GM18499 (cell line): Measurements from ENCODE around the gene FPGS.
A peak's percentile ranks its signal among the peaks of the same experiment; 100 is the strongest.

Experiments
- ATAC-seq: cut with Tn5 transposase; IDR thresholded peaks from one replicate; pipeline ENCODE4 v1.9.1; 2021; ENCODE audit warnings: moderate number of reproducible peaks; ENCODE audit not compliant: insufficient read depth, unreplicated experiment

Gene FPGS

DNA sequence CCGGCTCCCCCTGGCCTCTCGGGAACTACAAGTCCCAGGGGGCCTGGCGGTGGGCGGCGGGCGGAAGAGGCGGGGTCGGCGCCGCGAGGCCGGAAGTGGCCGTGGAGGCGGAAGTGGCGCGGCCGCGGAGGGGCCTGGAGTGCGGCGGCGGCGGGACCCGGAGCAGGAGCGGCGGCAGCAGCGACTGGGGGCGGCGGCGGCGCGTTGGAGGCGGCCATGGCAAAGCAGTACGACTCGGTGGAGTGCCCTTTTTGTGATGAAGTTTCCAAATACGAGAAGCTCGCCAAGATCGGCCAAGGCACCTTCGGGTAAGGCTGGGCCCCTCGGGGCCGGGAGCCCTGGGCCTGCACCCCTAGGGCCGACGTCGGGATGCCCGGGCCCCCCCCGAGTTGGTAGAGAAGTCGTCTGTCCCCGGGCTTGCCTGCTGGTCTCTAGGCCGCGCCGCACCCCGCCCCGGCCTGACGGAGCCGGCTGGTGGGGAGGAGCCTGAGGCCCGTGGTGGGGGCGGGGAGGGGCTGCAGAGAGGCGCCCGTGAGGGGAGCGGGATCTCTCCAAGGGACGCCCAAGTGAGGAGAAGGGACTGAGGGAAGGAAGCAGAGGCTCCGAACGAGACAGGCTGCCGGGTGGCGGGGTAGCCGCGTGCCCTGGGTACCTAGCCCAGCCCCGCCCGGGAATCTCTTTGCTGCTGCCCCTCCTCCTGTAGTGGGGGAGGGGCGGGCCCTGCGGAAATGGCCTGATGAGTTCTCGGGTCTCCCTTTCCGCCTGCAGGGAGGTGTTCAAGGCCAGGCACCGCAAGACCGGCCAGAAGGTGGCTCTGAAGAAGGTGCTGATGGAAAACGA, 16.5 kb upstream of the FPGS start, which contains the start of gene CDK9:
TSS of gene CDK9 (plus strand) at position 102 of the 840 bp plus-strand sequence. CDS start at position 217, 115 bp downstream.
- no peak for ATAC-seq

DNA sequence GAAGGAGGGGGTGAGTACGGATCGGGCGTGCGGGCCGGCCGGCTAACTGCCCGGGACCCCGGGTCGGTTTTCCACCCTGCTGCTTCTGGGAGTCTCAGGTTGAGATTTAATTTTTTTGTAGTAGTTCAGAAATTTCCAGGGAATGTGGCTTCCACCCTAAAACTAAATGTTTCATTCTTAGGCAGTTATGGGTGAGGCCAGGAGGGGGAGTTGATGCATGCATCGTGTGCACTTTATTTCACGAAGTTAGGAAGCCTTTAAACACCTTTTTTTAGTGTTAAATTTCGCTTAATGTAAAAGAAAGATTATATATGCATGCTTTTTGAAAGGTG, 15.9 kb upstream of the FPGS start:
- ATAC-seq: no peak

DNA sequence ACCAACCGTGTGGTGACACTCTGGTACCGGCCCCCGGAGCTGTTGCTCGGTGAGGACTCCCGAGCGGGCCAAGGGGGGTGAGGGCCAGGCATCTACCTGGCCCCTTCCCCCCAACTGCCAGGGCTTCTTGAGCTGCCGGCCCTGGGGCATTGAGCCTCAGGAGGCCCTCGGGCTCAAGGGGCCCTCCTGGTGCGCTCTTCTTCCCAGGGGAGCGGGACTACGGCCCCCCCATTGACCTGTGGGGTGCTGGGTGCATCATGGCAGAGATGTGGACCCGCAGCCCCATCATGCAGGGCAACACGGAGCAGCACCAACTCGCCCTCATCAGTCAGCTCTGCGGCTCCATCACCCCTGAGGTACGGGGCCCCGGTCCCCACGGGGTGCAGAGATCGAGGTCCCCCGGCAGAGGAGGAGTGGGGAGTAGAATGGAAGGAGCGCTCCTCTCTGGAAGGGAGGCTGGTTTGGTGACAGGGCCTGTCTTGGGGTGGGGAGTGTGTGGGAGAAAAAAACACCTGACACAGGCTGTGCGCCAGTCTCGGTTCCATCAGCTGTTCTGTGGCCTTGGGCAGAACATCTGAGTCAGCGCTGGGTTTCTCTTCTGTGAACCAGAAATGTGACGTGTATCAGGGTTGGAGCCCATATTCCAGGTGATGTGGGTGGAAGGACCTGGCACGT, 14.2 kb upstream of the FPGS start:
- no peak for ATAC-seq

DNA sequence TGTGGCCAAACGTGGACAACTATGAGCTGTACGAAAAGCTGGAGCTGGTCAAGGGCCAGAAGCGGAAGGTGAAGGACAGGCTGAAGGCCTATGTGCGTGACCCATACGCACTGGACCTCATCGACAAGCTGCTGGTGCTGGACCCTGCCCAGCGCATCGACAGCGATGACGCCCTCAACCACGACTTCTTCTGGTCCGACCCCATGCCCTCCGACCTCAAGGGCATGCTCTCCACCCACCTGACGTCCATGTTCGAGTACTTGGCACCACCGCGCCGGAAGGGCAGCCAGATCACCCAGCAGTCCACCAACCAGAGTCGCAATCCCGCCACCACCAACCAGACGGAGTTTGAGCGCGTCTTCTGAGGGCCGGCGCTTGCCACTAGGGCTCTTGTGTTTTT, 13.5 kb upstream of the FPGS start:
- no peak for ATAC-seq

DNA sequence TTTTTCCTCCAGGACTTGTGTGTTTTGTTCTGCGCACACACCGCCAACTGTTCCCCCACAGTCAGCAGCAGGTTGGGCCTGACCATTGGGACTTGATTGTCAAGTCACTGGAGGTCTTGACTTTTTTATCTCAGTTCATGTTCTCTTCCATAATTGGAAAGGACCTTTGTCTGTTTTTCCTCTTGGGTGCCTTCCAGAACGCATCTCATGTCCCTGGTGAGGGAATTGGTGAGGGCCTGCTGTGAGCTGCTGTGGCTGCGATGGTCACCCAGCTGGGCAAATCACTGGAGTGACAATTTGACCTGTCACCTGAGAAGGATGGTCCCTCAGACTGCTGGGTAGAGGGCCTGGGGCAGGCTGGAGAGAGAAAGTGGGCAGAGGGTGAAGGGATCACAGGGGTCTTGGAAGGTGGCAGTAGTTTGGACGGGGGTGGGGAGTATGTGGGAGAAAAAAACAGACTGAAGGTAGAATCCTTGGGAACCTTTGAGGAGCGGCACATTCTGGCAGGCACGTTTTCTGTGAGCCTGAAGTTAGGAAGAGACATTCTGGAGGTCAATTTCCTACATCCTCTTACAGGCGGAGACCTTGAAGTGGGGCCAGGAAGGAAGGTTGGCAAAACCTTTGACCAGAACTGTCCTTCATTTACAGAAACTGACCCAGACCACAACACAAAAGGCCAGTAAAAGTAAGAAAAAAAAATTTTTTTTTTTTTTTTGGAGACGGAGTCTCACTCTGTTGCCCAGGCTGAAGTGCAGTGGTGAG, 12.4 kb upstream of the FPGS start:
- no peak for ATAC-seq

DNA sequence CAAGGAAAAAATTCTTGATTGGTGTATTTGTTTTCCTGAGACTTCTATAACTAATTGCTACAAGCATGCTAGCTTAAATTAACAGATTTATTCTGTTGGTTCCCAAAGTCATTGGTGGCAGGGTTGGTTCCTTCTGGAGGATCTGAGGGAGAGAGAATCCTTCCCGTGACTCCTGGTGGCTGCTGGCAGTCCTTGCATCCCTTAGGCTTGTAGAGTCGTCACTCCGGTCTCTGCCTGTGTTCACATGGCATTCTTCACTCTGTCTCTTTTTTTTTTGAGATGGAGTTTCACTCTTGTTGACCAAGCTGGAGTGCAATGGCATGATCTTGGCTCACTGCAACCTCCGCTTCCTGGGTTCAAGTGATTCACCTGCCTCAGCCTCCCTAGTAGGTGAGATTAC, 11.6 kb upstream of the FPGS start:
- ATAC-seq: no peak

DNA sequence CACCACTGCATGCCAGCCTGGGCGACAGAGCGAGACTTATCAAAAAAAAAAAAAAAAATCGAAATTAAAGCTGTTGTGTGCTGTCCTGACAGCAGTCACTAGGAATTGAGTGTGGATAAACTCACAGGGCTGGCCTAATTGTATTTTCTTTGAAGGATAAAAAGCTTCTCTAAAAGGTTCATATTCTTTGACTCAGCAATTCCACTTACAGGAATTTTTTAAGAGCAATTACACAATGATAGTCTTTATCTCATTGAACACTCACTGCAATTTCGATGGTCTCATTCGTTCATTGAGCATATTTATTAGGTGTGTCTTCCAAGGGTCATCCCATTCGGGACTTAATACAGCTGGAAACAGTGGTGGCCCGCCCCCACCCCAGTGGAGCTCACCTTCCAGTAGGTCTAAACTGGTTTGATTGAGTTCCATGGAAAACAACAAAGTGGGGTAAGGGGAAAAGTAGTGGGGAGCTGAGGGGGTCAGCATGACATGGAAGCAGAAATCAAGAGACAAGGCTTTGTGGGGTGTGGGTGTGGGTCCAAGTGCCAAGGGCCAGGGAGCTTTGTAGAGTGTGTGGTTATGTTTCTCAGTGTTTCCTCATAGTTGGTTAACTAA, 10.2 kb upstream of the FPGS start:
- ATAC-seq: no peak

DNA sequence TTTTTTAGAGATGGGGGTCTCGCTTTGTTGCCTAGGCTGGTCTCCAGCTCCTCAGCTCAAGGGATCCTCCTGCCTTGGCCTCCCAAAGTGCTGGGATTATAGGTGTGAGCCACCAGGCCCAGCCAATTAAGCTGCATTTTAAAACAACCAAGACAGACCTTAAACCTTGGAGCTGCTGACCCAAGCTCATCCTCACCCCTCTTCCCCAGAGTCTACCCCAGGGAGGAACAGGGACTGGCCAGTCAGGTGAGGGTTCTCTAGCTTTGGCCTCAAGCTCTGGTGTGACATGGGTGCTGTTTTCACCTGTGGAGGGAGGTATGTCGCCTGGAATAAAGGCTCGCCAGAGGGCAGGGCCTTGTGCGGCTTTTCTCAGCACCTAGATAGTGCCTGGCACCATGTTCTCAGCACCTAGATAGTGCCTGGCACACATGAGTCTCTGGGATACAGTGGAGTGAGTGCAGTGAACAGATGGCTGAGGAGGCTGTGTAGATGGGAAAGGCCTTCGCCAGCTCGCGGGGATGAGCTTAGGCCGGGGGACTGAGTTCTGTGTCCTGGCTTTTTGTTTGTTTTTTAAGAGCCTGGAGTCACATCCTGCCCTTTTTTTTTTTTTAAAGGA, 9.5 kb upstream of the FPGS start:
- ATAC-seq: no peak

DNA sequence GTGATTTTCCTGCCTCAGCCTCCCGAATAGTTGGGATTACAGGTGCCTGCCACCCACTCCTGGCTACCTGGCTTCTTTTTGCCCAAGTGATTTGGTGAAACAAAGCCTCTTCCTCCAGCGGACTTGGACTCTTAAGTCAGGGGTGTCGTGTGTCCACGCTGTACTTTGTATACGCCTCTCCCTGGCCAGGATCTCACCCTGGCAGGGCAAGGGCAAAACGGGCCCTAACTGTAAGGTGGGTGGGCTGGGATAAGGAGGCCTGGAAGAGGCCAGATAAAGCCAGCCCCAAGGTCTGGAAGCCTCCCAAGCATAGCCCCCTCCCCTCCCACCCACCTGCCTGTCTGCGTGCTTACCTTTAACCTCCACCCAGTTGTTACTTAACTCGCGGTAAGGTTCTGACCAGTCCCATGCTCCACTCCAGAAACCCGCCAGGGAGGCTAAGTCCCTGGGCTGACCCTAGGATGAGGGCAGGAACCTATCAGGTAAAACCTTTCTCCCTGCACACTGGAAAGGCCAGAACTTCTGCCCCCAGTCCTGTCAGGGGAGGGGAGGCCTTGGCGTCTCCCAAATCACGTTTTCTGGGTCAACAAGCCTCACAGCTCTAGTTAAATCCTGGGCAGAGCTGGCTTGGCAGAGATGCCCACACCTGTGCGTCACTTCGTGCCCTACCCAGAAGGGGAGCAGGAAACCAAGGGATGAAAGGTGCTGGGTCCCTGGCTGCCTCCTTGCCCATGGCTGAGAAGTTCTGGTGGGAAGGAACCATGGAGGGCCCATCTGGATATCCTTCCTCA, 8.5 kb upstream of the FPGS start:
- ATAC-seq: no peak

DNA sequence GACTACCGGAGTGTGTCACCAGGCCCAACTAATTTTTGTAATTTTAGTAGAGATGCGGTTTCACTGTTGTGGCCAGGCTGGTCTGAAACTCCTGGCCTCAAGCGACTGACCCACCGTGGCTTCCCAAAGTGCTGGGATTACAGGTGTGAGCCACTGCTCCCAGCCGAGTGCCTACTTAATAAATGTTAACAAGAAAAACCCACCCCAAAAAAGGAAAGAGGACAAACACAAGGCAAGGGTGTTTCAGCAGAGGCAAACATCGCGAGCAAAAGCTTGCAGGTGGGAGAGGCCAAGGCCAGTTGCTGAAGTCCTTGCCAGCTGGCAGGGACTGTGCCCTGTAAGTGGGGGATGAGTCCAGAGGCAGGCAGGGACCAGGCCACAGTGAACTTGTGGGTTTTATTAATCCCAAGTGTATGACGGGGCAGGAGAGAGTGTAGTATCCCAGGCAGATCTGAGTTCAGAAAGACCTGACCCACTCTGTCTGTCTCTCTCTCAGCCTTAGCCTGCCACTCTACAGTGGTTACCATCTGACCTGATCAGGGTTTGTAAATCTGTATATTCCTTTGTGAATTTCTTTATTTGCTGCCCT, 6.4 kb upstream of the FPGS start:
- ATAC-seq: no peak

DNA sequence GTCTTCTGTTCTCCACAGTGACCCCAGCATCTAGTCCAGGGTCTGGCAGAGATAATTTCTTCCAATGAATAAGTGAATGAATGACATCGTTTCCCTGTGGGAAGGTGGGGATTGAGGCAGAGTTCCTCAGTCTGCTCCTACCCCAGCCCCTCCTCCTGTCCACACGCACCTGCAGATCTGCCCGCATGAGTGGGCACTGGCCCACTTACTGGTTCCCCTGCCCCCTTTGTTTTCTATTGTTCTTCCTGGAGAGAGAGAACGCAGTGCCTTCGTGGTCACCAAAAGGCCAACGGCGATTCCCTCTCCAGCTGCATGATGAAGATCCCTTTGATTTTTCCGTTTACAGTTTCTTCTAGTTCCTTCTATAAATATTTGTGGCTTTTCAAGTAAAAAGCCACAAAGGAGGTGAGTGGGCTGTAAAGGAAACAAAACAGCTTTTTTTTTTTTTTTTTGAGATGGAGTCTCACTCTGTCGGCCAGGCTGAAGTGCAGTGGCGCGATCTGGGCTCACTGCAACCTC, 5.8 kb upstream of the FPGS start:
- ATAC-seq: no peak

DNA sequence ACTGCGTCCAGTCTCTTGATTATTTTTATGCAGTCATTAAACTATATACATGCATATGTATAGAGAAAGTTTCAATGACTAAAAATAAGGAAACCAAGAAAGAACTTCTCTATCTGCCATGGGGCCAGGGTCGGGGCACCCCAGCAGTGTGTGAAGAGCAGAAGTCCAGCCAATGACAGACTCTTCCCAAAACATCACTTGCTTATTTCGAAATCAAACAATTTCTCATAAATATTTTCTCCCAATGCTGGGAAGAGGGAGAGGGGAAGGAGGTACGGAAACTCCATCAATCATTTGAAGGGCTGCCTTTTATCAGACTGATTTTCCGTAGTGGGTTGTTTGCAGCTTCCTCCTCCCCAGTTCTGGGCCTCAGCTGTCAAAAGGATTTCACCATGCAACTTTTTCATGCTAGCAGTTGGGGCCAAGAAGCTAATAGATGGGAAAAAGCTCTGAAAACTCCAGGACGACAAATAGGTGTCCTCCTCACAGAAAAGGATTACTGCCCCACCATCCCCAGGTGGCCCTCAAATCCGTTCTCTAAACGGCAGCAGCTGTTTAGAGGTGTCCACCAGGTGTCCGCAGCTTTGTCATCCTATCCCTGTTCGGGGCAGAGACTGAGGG, 617 bp upstream of the FPGS start:
- ATAC-seq: peak; percentile 22

DNA sequence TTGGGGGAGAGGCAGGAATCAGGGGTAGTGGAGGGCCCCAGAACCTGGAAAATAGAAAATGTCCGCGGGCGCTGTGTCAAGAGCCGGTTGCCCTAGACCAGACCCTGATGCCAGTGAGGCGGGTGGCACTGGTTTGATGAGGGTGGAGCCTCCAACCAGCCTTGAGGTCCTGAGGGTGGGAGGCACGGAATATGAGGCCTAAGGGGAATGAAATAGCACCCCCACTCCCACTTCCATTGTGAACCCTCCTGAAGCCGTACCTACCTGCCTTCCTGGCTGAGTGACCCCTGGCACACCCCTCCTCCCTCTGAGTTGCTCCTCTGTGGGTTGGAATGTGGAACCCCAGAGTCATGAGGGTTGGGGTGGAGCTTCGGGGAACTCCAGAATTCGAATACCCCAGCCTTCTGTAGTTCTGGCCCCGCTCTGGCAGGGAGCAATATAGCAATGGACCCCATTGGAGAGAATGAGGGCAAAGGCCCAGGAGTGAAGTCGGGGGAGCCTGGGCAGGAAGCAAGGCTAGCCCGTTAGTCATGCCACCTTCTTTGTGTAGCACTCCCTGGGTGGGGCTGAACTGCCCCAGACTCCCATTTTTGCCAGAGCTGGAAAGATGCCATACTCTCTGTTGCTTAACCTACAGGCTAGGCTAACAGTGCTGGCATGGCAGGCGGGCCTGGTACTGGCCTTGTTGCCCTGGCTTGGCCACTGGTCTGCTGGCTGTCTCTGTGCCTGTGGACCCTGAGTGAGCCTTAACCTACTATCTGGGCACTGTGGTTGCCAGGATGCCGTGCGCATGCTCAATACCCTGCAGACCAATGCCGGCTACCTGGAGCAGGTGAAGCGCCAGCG, 1.0 kb downstream of the FPGS start:
- no peak for ATAC-seq

DNA sequence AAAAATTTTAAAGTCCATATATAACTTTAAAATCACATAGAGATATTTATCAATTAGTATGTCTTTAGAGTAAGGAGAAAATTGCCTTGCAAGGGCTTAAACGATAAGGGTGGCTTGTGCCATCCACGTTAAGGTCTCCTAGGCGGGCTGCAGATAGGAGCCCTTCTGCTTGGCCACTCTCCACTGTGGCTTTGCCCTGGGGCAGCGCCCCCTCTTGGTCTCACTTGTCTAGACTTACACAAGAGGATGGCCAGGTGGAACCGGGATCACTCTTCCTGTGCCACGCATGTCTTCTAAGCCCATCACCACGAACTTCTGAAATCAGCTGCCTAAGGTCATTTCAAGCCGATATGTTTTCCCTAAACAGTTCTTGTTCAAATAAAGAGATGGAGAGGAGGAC, 2.9 kb downstream of the FPGS start:
- no peak for ATAC-seq

DNA sequence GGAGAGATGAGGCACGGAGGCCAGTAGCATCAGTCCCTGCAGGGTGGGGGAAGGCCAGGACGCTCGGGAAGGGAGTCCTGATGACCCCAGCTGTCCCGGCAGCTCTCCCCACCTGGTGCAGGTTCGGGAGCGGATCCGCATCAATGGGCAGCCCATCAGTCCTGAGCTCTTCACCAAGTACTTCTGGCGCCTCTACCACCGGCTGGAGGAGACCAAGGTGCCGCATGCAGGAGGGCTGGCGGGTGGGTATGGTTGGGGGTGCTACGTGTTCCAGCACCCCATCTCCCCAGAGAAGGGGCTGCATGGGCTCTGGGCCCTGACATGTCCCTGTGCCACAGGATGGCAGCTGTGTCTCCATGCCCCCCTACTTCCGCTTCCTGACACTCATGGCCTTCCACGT, 4.2 kb downstream of the FPGS start:
- no peak for ATAC-seq

DNA sequence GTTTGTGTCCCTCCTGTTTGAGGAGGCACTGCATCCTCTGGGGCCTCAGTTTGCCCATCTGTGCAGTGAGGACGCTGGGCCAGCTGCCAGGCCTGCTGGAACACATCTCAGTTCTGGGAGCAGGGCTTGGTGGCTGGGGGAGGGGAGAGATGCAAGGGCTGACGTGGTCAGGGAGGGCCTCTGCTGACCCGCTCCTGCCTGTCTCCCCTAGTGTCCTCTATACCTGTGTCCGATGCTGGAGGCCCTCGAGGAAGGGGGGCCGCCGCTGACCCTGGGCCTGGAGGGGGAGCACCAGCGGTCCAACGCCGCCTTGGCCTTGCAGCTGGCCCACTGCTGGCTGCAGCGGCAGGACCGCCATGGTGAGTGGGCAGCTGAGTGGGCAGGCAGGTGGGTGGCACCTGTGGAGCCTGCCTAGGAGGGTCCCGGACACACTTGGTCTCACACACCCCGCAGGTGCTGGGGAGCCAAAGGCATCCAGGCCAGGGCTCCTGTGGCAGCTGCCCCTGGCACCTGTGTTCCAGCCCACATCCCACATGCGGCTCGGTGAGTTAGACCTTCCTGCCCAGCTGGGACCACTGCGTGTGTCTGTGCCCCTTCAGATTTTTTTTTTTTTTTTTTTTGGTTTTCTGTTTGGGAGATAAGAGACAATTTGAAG, 5.8 kb downstream of the FPGS start:
- no peak for ATAC-seq

DNA sequence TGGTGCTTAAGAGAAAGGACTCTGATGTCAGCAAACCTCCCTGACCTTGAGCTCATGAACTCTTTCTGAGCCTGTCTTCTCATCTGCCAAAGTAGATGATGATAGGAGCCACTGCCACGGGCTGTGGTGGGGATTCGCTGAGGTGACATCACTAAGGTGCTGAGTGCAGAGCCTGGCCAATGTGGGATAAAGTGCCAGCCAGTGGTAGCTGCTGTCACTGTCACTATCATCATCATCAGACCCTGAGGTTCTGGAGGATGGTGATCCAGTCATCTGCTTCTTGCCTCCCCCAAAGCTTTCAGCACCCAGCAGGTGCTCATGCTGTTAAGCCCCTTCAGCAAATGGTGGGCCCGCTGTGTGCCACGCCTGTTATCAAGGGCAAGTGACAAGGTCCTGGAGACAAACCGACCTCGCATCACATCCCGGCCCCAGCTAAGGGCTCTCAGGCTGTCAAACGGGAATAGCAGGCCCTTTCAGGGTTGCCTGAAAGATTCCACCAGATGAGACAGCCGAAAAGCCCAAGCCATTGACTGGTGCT, 6.4 kb downstream of the FPGS start:
- no peak for ATAC-seq
